ENCODE results near the gene COG2. TPM values are rescaled to one million over a fixed set of nuclear protein-coding genes. Genes with fewer than 3 reads are reported as not detected.

The COG2 gene
- total and polyA plus RNA-seq, 2 of the 13 experiments (the other 11 are each of a cell fraction or from before 2014, with no cell fraction given): 16.8 to 36.3 TPM

DNA sequence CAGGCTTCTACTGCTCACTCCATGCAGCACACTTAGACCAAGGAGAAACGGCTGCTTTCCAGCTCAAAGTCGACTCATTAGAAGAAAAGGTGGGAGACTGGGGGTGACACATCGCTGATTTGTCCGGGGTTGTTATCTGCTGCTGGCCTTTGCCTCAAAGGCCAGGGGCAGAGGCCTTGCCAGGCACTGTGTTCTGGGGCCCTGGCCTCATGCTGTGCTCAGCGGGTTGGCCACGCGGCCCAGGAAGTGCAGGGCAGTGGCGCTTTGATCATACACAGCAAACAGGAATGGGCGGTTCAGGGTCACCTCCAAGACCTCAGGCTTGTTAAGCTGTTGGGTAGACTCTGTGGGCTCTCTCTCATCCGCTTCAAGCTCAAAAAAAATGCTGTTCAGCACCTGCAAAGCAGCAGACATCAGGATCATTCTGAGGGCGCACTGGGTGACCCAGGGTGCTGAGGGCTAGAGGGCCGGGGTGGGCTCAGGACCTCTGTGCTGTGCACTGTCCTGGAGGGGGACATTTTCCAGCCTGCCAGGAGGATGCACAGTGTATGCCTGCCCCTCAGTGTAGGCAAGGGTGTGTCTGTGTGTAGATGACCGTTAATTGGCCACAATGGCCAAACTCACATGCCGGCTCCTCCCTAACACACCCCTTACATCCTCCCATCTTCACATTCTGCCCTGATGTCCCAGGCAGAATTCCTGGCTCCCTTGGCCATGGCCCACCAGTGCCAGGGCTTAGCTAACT, 60.8 kb downstream of the COG2 start (continued):
- TF ChIP-seq, protein P1, sequence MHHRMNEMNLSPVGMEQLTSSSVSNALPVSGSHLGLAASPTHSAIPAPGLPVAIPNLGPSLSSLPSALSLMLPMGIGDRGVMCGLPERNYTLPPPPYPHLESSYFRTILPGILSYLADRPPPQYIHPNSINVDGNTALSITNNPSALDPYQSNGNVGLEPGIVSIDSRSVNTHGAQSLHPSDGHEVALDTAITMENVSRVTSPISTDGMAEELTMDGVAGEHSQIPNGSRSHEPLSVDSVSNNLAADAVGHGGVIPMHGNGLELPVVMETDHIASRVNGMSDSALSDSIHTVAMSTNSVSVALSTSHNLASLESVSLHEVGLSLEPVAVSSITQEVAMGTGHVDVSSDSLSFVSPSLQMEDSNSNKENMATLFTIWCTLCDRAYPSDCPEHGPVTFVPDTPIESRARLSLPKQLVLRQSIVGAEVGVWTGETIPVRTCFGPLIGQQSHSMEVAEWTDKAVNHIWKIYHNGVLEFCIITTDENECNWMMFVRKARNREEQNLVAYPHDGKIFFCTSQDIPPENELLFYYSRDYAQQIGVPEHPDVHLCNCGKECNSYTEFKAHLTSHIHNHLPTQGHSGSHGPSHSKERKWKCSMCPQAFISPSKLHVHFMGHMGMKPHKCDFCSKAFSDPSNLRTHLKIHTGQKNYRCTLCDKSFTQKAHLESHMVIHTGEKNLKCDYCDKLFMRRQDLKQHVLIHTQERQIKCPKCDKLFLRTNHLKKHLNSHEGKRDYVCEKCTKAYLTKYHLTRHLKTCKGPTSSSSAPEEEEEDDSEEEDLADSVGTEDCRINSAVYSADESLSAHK (CRISPR knock-in tag; IDR thresholded peaks at IDR 0.05; ENCODE audit: borderline replicate concordance): no peak
- peak; percentile 78 for TF ChIP-seq ZNF556 (CRISPR knock-in tag; IDR thresholded peaks at IDR 0.05; ENCODE audit: borderline replicate concordance)
- TF ChIP-seq, protein P2, sequence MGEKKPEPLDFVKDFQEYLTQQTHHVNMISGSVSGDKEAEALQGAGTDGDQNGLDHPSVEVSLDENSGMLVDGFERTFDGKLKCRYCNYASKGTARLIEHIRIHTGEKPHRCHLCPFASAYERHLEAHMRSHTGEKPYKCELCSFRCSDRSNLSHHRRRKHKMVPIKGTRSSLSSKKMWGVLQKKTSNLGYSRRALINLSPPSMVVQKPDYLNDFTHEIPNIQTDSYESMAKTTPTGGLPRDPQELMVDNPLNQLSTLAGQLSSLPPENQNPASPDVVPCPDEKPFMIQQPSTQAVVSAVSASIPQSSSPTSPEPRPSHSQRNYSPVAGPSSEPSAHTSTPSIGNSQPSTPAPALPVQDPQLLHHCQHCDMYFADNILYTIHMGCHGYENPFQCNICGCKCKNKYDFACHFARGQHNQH (CRISPR knock-in tag; IDR thresholded peaks at IDR 0.05): peak; percentile 93
- TF ChIP-seq ZNF879 (CRISPR knock-in tag; IDR thresholded peaks at IDR 0.05): no peak
- 0 out of 2 replicates have a peak, but pooled peaks have one; percentile 12 for TF ChIP-seq FOXC1 (CRISPR knock-in tag; IDR thresholded peaks at IDR 0.05; ENCODE audit: borderline replicate concordance)
- TF ChIP-seq ZNF12 (CRISPR knock-in tag; IDR thresholded peaks at IDR 0.05): peak; percentile 74
- TF ChIP-seq, protein P3, sequence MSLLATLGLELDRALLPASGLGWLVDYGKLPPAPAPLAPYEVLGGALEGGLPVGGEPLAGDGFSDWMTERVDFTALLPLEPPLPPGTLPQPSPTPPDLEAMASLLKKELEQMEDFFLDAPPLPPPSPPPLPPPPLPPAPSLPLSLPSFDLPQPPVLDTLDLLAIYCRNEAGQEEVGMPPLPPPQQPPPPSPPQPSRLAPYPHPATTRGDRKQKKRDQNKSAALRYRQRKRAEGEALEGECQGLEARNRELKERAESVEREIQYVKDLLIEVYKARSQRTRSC (CRISPR knock-in tag; IDR thresholded peaks at IDR 0.05; ENCODE audit: low read depth): peak; percentile 38; the same call in 1 of the 2 replicates
- no peak for TF ChIP-seq MAFG (CRISPR knock-in tag; IDR thresholded peaks at IDR 0.05)
- TF ChIP-seq ZNF782 (CRISPR knock-in tag; IDR thresholded peaks at IDR 0.05; ENCODE audit: borderline replicate concordance): peak; percentile 93; the same call in 1 of the 2 replicates
- peak; percentile 81 for TF ChIP-seq KDM3A (CRISPR knock-in tag; IDR thresholded peaks at IDR 0.05; ENCODE audit: low read depth)
- TF ChIP-seq, protein P4, sequence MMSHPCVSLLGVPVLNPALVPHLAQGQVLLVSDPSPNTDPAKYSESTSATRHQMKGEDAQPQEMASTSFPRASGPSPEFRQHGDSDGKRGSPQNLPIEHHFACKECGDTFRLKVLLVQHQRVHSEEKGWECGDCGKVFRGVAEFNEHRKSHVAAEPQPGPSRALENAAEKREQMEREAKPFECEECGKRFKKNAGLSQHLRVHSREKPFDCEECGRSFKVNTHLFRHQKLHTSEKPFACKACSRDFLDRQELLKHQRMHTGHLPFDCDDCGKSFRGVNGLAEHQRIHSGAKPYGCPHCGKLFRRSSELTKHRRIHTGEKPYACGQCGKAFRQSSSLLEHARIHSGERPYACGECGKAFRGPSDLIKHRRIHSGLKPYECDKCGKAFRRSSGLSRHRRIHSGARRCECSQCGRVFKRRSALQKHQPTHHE (CRISPR knock-in tag; IDR thresholded peaks at IDR 0.05; ENCODE audit: borderline replicate concordance): peak; percentile 84
- no peak for TF ChIP-seq RFX5 (IDR thresholded peaks at IDR 0.05; ENCODE audit: low read depth, low read length)
- no peak for TF ChIP-seq NFIC (IDR thresholded peaks at IDR 0.05; ENCODE audit: low read length)
- TF ChIP-seq KLF11 (CRISPR knock-in tag; IDR thresholded peaks at IDR 0.05): peak; percentile 90; the same call in 1 of the 2 replicates
- TF ChIP-seq KLF13 (CRISPR knock-in tag; IDR thresholded peaks at IDR 0.05): no peak
- no peak for TF ChIP-seq ZNF841 (CRISPR knock-in tag; IDR thresholded peaks at IDR 0.05; ENCODE audit: borderline replicate concordance)
- TF ChIP-seq, protein P5, sequence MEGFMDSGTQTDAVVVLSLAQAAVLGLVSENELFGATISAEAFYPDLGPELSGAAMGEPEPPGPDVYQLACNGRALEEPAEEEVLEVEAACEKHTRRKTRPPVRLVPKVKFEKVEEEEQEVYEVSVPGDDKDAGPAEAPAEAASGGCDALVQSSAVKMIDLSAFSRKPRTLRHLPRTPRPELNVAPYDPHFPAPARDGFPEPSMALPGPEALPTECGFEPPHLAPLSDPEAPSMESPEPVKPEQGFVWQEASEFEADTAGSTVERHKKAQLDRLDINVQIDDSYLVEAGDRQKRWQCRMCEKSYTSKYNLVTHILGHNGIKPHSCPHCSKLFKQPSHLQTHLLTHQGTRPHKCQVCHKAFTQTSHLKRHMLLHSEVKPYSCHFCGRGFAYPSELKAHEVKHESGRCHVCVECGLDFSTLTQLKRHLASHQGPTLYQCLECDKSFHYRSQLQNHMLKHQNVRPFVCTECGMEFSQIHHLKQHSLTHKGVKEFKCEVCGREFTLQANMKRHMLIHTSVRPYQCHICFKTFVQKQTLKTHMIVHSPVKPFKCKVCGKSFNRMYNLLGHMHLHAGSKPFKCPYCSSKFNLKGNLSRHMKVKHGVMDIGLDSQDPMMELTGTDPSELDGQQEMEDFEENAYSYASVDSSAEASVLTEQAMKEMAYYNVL (CRISPR knock-in tag; IDR thresholded peaks at IDR 0.05; ENCODE audit: borderline replicate concordance): peak; percentile 90
- peak; percentile 92 for TF ChIP-seq ELF1 (CRISPR knock-in tag; IDR thresholded peaks at IDR 0.05)
- TF ChIP-seq ZNF709 (CRISPR knock-in tag; IDR thresholded peaks at IDR 0.05): peak; percentile 95
- TF ChIP-seq NFKB2 (CRISPR knock-in tag; IDR thresholded peaks at IDR 0.05; ENCODE audit: borderline replicate concordance): peak; percentile 93; the same call in 1 of the 2 replicates
- peak; percentile 35; the same call in 1 of the 2 replicates for TF ChIP-seq ZNF44 (CRISPR knock-in tag; IDR thresholded peaks at IDR 0.05)
- no peak for TF ChIP-seq ZNF530 (CRISPR knock-in tag; IDR thresholded peaks at IDR 0.05; ENCODE audit: low read depth)
